Measurements from ENCODE around the gene UMAD1.

UMAD1 gene

DNA sequence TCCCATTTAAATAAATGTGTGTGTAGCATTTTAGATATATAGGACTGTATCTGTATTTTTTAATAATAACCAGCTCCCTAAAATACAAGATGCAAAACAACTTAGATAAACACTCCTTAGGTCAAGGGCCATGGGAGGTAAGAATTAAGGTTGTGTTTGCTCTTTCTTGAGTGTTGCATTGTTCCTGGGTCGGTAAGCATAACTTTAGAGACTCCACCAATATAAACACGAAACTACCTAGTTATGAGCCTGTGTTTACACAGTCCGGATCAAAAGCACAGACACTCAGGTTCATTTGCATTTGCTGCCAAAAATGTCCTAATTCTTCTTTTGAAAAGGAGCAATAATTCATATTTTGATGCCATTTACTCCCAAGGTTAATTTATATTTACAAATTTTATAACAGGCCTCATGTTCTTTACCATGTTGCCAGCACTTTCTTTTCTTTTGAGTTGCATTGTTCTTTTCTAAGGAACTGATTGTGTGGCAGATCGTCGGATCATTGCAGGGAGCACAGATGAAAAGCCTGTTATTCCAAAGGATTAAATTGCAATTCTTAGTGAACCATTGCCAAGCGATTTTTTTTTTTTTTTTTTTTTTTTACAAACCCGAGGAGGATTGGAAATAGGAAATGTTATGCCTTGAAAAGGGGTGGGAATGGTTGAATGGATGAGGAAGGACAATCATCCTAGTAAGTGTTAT, 282.3 kb downstream of the UMAD1 start:
- no peak for DNase-seq (ENCODE audit: low spot score)

DNA sequence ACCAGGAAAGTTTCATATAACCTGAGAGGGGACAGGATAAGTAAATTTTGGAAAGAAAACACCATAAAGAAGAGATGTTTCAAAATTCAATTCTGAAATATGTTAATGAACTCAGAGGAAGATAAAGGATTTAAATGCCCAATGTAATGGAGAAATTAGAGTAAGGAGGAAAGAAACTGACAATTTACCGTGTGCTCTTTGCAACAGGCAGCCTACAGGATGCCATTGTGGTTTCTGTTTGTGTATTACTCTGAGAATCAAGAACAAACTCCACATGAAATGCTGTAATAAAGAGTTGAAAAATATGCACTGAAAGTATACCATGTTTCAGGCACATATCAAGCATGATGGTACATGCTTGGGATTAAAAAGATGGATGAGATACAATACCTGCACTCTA, 283.3 kb downstream of the UMAD1 start:
- no peak for DNase-seq (ENCODE audit: low spot score)

DNA sequence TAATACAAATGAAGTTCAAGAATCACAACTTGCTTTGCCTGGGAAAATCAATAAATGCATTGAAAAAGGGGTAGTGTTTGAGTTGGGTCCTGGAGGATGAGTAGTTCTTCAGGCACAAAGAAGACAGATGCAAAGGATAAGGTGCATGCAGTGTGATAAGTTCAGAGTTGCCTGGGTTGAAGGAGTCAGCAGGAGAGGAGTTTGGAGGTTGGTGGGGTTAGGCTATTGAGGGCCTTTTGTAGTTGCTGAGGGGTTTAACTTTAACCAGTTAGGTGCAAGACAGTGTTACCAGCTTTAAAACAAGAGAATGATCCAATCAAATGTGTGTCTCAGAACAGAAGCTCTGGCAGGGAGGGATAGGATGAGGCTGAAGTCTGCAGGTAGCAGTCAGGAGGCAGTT, 283.8 kb downstream of the UMAD1 start:
- DNase-seq (ENCODE audit: low spot score): no peak
